HG03558 (cell line): ENCODE results near the gene CALML6.

ENCODE experiments used
- ATAC-seq: cut with Tn5 transposase; IDR thresholded peaks from one replicate; pipeline ENCODE4 v1.9.1; 2021; ENCODE audit warnings: moderate number of reproducible peaks; ENCODE audit not compliant: unreplicated experiment; ENCODE audit errors: extremely low read depth

CALML6 gene

DNA sequence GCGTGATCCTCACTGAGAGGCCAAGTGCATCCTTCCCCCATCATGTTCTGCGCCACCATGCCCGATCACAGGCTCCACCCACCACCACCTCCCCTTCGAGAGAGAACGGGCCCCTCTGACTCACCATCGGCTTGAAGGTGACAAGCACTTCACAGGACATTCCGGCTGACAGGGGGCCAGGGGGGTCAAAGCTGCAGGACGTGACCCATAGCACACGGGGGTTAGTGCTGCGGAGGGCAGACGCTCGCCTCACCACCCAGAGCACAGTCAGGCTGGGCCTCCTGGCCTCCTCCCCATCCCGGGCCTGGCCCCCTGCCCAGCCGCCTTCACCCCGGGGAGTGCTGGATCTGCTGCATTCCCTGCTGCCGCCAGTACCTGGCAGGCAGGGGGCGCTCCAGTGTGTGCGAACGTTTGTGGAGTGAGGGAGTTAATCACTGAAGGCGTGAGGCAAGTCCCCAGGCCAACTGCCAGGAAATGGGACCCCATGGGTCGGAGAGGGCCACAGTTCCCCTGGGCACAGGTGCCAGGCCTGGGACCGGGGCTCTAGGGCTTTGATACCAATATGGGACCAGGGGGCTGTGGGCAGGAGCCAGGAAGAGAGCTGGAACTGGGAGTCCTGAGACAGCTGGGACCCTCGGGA is 44.9 kb downstream of the CALML6 start:
- ATAC-seq, result no peak

DNA sequence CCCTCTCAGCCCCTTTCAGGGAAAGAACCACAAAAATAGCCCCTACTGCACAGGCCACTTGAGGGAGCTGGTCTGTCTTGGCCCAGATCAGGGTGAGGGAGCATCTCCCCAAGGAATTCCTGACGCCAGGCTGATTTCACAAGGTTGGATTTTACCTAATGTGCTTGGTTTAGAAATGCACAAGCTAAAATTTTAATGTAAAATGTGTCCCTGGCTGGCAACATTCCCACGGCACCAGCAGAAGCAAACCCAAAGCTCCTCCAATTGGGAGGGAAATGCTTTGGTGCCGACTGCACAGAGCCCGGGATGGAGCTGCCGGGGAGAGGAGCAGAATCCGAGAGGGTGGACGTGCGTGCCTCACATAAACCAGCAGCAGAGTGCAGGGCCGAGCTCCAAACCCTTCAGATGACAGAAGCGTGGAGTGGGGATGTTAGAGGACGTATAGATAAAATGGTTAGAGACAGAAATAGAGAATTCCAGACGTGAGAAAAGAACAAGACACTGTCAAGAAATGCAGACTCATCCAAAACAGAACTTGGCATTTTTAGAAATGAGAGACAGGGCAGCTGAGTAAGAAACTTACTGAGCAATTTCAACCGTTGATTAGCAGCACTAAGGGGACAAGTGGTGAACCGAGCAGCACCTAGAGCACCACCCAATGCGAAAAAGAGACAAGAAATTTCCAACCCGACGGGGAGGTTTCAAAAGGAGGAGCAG is 45.6 kb downstream of the CALML6 start:
- no peak for ATAC-seq

DNA sequence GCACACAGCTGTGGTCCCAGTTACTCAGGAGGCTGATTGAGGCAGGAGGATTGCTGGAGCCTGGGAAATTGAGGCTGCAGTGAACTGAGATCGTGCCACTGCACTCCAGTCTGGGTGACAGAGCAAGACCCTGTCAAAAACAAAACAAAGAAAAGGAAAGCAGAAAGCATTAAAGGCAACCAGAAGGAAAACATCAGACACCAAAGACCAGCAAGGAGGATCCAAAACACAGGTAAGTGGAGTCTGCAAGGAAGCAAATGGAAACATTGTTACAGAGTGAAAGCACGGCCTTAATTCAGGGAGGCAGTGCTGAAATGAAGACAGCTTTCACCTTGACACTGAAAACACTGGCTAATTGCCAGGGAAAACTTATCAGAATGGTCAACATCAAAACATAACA is 47.7 kb downstream of the CALML6 start:
- ATAC-seq, result no peak

DNA sequence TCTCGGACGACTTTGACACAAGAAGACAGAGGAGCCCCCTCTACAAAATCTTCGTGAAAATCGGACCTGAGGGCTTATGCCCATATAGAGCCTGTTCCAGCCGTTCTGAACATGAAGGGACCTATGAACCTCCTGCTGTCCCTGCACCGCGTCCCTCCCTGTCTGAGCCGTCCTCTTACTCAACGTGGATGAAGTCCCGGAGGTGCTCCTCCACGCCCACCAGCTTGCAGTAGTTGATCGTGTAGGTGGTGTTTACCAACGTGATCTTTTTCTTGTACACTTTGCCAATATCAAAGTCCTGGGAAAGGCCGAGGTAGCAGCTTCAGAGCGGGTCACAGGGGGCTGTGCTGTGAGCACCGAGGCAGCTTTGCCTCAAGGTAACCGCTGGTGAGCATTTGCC is 48.5 kb downstream of the CALML6 start:
- ATAC-seq, result no peak

DNA sequence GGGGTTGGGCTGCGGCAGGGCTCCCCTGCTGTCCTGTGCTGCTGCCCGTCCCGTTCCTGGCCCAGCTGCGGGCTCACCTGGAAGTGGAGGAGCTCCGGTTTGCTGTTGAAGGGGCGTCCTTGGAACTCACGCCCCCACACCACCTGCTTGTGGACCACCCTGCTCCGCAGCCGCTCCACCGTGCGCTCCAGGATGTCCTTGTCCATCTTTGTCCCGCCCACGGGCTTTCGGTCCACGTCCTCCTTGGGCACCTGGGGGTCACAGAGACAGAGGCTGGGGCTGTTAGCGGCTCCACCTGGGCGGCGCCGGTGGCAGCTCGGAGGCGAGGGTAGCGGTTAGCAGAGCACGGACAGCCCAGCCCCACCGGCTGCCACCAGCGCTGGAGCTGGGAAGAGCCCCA is 49.8 kb downstream of the CALML6 start:
- ATAC-seq, result no peak

DNA sequence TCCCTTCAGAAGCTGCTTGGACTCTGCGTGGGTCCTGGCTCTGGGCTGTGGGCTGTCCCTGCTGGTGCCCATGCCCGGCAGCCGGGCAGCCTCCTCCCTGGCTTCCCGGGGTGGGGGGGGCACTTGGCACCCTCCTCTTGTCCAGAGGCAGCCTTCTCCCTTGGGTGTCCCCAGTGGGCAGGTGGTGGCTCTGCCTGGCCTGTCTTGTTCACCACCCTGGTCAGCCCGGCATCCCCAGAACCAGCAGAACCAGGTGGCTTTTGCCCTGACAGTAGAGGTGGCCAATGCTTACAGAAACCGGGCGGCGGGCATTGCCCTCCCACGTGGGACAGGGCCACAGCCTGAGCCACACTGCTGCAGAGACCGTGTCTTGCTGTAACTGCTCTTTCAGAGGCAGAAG is 50.5 kb downstream of the CALML6 start:
- no peak for ATAC-seq

DNA sequence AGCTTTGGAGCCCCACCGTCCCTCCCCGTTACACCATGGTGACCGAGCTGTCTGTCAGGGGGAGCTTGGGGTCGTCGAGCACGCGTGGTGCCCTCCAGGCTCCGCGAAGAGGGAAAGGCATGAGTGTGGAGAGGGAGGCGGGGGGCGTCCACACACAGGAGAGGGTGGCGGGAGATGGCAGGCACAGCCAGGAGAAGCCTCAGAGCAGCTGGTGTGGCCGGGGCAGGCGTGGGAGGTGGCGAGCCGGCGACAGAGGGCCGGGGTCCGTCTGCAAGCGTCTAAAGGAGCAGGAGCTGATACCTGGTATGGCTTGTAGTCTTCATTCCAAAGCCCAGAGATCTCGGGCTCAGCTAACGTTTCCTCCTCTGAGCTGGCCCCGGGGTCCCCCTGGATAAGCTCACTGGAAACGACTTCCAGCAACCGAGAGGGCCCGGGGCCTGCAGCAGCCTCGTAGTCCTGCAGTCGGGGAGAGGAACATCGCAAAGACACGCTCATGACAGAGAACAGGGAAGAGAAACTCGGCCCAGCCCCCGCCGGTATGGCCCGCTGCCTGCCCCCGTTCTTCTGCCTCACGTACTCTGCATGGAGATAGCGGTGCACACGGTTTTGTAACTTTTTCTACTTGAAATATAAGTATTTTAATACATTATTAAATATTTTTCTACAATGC is 51.1 kb downstream of the CALML6 start:
- no peak for ATAC-seq
